Testis (tissue), 2 donors: Measurements from ENCODE around the gene UBE4A.

Source experiments
- POLR2A ChIP-seq: fragments of 450-650 bp; IDR thresholded peaks from one replicate; pipeline ENCODE4 v1.6.1; 2017; ENCODE audit warnings: antibody characterized with exemption, mild to moderate bottlenecking, moderate library complexity
- TF ChIP-seq, protein P1 (sequence below), 3 experiments: fragments of 450-650 bp in 2 of 3; fragments of 200-600 bp in 1 of 3; sonication (generic) in 1 of 3; IDR thresholded peaks; one replicate each; pipeline ENCODE4 v1.5.1; 2016 to 2019; ENCODE audit warnings: antibody characterized with exemption in 3 of 3, mild to moderate bottlenecking in 2 of 3, moderate library complexity in 1 of 3

- TF ChIP-seq, protein P1, sequence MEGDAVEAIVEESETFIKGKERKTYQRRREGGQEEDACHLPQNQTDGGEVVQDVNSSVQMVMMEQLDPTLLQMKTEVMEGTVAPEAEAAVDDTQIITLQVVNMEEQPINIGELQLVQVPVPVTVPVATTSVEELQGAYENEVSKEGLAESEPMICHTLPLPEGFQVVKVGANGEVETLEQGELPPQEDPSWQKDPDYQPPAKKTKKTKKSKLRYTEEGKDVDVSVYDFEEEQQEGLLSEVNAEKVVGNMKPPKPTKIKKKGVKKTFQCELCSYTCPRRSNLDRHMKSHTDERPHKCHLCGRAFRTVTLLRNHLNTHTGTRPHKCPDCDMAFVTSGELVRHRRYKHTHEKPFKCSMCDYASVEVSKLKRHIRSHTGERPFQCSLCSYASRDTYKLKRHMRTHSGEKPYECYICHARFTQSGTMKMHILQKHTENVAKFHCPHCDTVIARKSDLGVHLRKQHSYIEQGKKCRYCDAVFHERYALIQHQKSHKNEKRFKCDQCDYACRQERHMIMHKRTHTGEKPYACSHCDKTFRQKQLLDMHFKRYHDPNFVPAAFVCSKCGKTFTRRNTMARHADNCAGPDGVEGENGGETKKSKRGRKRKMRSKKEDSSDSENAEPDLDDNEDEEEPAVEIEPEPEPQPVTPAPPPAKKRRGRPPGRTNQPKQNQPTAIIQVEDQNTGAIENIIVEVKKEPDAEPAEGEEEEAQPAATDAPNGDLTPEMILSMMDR (IDR thresholded peaks at IDR 0.05) = no peak
- TF ChIP-seq POLR2A = no peak
These were observed 24.7 kb upstream of the UBE4A start for GRCh38 chr11:118334745-118335144.
